GM12892 (cell line): ENCODE measurements around the gene CDKN2B-AS1.

Experiments used
- DNase-seq: peaks from one replicate; pipeline ENCODE4 v3.0.0; 2011; ENCODE audit not compliant: insufficient read length
- FAIRE-seq: peaks from 2 replicates; lab custom pipeline; 2011; peaks lifted over from hg19 to GRCh38; lab: Jason Lieb, UNC
- POLR2A ChIP-seq: IDR thresholded peaks from 2 replicates; pipeline ENCODE4 v1.6.1; 2011; ENCODE audit warnings: low read depth, low read length, control low read depth
- POLR2AphosphoS5 ChIP-seq: IDR thresholded peaks from 2 replicates; pipeline ENCODE4 v1.6.1; 2011; ENCODE audit warnings: low read depth, low read length, control low read depth
- TAF1 ChIP-seq: IDR thresholded peaks from 2 replicates; pipeline ENCODE4 v1.6.1; 2011; ENCODE audit warnings: low read depth, mild to moderate bottlenecking, control low read depth, low read length, borderline replicate concordance

CDKN2B-AS1 gene

DNA sequence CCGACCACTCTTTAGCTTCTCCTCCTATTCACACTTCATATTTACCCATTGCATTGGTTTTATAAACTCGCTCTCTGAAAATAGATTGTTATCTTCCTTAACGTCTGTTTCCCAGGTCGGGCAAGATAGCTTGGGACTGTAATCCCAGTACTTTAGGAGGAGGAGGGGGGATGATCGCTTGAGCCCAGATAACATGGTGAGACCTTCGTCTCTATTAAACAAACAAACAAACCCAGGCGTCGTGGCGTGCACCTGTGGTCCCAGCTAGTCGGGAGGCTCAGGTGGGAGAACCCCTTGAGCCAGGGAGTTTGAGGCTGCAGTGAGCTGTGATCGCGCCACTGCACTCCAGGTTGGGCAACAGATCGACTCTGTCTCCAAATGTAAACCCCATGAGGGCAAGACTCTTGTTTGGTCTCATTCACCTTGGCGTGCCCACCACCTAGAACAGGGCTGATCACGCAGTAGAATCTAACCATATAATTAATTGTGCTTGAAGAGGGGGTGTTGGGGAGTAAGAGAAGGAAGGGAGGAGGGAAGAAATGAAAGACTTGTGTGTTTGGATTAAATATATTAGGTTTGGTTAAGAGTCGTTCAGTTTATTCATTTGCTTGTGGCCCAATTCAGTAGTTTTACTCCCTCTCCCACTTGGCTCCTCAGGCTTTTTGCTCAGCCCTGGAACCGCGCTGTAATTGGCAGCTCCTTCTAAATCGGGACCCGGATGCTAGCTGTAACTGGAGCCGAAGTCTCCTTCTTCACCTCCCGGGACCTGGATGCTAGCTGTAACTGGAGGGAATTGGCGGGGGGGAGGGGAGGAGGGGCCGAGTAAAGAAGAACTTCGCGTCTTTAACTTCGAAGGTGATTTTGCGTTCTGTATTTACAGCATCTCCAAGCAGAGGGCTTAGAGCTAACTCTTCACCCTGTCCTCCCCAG lies 25.3 kb upstream of the CDKN2B-AS1 start:
- FAIRE-seq (no peak), DNase-seq (no peak)
- TF ChIP-seq POLR2AphosphoS5 (no peak), TAF1 (no peak), POLR2A (no peak)

DNA sequence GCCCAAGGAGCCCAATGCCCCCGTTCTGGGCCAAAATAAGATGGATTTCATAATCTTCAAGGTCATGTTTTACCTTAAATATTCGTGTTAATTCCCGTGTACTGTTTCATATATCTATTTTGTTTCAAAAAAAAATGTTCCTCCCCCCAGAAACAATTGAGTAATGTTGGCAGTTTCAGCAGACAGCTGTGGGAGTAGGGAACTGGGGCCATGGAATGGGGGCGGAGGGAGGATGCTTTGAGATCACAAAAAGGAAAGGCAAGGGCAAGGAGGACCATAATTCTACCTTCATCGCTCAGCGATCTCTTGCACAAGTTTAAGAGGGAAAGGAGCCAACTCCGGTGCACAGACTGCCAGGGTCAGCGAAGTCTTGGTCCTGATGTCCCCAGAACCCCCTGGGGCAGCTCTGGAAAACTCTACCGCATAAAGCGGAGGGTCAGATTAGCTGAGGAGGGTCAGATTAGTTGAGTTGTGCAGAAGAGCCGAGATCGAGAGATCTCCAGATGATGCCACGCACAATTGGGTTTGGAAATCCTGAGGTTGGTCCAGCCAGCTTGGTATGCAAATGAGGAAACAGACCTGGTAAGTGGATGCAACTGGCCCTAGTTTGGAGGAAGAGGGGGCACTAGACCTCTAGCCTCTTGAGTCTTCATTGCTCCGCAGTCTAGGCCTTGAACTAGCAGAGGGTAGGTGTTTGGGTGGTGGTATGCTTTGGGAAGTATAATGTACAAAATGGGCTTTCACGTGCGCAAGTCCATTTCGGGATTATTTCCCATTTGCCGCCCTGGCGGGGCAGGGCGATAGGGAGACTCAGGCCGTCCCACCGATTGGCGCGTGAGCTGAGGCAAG lies 24.4 kb upstream of the CDKN2B-AS1 start:
- TF ChIP-seq POLR2A = no peak
- no peak for TF ChIP-seq POLR2AphosphoS5
- no peak for TF ChIP-seq TAF1
- FAIRE-seq (no peak), DNase-seq (no peak)

GRCh38 chr9:21970800-21971640 lies 23.6 kb upstream of the CDKN2B-AS1 start:
- FAIRE-seq (no peak), DNase-seq (no peak)
- no peak for TF ChIP-seq POLR2A
- no peak for TF ChIP-seq TAF1
- TF ChIP-seq POLR2AphosphoS5 = no peak

GRCh38 chr9:21972361-21972760 lies 22.2 kb upstream of the CDKN2B-AS1 start:
- FAIRE-seq (no peak), DNase-seq (no peak)
- TF ChIP-seq POLR2A (no peak), TAF1 (no peak), POLR2AphosphoS5 (no peak)

DNA sequence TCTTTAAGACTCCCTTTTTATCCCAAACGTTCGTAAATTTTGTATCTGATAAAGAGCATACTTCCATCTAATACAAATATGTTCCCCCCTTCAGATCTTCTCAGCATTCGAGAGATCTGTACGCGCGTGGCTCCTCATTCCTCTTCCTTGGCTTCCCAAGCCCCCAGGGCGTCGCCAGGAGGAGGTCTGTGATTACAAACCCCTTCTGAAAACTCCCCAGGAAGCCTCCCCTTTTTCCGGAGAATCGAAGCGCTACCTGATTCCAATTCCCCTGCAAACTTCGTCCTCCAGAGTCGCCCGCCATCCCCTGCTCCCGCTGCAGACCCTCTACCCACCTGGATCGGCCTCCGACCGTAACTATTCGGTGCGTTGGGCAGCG lies 20.3 kb upstream of the CDKN2B-AS1 start:
- DNase-seq (no peak), FAIRE-seq (no peak)
- TF ChIP-seq TAF1 (no peak), POLR2AphosphoS5 (no peak)

GRCh38 chr9:21974722-21975409 lies 19.7 kb upstream of the CDKN2B-AS1 start:
- TF ChIP-seq POLR2A (no peak), TAF1 (no peak), POLR2AphosphoS5 (no peak)
- no peak for DNase-seq
- FAIRE-seq = peak; percentile 56

DNA sequence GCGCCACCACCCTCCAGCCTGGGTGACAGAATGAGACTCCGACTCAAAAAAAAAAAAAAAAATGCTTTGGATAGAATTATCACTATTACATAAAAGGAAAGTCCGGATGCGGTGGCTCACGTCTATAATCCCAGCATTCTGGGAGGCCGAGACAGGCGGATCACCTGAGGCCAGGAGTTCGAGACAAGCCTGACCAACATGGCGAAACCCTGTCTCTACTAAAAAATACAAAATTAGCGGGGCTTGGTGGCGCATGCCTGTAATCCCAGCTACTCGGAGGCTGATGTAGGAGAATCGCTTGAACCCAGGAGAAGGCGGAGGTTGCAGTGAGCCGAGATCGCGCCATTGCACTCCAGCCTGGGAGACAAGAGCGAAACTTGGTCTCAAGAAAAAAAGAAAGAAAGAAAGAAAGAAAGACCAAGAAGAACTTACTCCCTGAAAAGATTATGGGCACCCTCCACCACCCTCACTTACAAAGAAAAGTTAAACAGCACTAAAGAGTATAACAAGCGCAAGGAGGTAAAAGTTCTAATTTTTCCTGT lies 18.2 kb upstream of the CDKN2B-AS1 start:
- FAIRE-seq (no peak), DNase-seq (no peak)
- TF ChIP-seq TAF1 (no peak), POLR2A (no peak), POLR2AphosphoS5 (no peak)

GRCh38 chr9:21982391-21982790 lies 12.2 kb upstream of the CDKN2B-AS1 start:
- TF ChIP-seq POLR2A = no peak
- TF ChIP-seq POLR2AphosphoS5 = no peak
- no peak for TF ChIP-seq TAF1
- FAIRE-seq (no peak), DNase-seq (no peak)

- DNase-seq (no peak), FAIRE-seq (no peak)
- TF ChIP-seq POLR2AphosphoS5 (no peak), POLR2A (no peak), TAF1 (no peak)
These were observed 11.6 kb upstream of the CDKN2B-AS1 start for GRCh38 chr9:21982861-21983560.

- DNase-seq (no peak), FAIRE-seq (no peak)
- TF ChIP-seq TAF1 (no peak), POLR2A (no peak), POLR2AphosphoS5 (no peak)
These were observed 11.0 kb upstream of the CDKN2B-AS1 start for GRCh38 chr9:21983561-21983935.
